NCI-H748 treated with DMSO at 0.1 percent for 48 hours (cell line): Measurements from ENCODE around the gene FLRT3.

Experiments used
- DNase-seq: peaks from one replicate; lab custom pipeline; 2025; lab: John Stamatoyannopoulos, UW

FLRT3 gene

DNA sequence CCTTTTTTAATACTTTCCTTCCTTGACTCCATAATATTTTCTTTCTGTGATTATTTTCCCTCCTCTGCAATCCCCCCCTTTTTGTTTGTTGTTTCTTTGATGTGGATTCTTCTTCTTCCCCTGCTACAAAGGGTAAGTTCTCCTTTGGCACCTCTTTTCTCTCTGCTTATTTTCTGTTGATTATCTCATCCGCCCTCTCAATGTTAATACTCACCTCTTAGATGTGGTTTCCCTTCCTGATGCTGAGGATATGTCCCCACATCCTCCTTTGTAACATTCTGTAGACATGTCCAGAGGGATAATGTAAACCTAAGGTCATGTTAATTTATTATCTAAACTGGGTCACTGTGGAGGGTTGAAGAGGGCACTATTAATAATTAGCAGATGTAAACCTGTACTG, 17.7 kb downstream of the FLRT3 start:
- no peak for DNase-seq

DNA sequence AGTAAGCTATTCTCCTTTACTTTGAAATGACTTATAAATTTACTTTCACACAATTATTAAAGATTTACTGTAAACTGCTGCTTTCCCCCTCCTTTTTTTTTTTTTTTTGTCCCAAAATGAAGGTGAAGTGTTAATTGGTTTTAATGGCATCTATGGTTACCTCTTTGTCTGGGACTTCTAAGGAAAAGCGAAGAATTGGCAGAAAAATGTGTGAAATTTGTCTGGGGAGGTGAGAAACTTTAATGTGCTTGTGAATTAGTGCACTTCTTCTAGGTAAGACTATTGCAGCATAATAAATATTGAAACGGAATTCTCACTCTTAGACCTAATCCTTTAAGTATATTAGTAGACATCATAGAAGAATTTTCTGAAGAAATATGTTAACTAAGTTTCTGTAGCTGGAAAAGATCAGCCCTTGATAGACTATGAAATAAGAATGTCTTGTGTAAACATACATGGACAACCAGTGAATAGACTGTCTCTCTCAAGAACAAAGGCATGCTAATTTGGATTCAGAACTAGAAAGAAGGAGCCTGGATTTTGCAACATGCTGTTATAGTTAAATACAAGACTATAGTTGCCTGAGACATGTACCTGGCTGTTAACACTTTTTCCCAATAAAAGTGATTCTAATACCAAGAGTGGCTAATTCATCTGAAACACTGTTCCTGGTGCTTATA, 23.9 kb downstream of the FLRT3 start:
- no peak for DNase-seq

DNA sequence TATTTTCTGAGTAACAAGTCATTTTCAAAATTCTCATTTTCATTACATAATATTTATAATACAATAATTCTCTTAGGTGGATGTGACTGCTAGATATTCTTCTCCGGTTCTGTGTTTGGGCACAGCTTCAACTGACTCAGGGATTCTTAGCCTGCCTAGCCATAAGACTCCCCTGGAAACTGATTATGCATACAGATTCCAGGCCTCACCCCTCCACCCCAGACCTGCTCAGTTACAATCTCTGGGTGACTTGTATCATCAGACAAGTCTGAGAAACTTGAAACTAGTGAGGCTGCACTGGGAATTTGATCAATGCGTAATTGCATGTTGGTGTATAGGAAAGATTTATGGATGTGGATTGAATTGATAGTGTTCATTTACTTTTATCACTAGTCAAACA, 25.4 kb downstream of the FLRT3 start:
- no peak for DNase-seq

DNA sequence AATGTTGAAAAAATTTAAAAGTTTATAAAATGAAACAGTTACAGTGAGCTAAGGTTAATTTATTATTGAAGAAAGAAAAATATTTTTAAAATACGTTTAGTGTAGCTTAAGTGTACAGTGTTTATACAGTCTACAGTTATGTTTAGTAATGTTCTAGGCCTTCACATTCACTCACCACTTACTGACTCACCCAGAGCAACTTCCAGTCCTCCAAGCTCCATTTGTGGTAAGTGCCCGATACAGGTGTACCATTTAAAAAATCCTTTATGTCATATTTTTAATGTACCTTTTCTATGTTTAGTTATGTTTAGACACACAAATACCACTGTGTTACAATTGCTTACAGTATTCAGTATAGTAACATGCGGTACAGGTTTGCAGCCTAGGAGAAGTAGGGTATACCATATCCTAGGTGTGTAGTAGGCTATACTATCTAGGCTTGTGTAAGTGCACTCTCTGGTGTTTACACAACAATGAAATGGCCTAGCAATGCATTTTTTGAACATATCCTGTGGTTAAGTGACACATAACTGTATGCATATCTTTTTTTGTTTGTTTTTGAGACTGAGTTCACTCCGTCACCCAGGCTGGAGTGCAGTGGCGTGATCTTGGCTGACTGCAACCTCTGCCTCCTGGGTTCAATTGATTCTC, 26.3 kb downstream of the FLRT3 start:
- DNase-seq, result no peak

DNA sequence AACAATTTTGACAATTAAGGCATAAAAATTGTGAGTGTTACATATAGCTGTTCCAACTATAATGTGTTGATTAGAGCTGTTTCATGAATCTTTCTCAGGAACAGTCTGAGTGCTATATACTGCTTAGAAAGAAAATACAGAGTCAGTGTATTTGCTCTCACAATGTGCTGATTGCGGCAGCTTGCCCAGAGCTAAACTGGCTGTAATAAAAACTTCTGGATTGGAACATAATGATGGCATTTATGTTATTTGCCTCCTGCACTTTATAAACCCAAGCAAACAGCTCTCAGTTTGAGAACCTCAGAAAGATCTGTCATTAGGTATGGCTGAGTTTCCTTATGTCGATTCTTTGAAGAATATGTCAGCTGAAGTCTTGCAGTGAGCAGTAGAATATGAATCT, 29.5 kb downstream of the FLRT3 start:
- DNase-seq, result no peak

DNA sequence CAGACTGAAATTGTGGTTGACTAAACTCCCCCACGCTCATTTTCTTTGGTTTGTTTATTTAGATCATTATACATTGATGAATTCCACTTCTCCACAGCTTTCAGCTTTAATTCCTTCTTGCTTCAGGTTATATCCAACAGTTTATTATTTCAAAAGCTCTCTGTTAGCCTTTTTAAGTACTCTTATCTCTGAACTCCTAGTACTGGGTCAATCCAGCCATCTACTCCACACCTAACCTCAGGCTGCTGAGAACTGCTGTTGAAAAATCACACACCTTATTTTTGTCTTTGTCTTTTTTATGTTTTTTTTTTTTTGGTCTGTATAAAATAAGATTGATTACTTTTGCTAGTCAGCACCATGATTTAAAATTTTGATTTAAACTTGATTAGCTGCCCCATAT, 32.9 kb downstream of the FLRT3 start:
- no peak for DNase-seq

DNA sequence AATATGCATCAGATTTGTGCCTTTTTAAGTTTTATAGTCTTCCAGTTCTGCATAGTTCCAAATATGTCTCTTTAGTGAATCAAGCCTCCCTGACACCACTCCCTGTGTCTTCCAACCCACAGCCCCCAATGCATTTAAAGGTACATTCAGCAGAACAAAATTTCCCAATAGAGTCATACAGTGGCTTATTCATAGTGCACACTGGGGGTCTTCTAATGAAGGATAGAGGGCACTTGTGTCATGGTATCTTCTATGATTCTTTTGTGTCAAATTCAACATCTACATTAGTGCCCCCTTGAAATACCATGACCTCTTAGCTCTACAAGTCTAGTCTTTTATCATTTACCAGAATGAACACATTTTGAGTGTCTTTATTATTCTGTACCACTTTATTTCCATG, 33.8 kb downstream of the FLRT3 start:
- DNase-seq, result no peak

DNA sequence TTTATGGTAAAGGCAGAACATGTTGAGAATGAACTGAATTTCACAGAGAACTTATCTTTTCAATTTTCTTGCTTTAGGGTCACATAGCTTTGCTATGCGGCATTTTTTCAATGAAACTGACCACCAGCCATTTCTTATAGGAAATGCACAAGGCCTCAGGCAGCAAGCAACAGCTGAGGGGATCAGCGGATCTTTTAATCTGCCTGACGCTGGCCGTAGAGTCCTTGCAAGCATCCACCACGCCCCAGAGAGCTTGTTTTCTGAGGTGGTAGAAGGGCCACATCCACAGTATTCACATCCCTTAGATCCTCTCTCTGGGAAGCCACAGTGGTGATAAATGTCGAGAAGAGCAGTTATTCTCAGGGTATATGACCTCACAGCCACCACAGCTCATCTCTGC, 34.3 kb downstream of the FLRT3 start:
- no peak for DNase-seq

DNA sequence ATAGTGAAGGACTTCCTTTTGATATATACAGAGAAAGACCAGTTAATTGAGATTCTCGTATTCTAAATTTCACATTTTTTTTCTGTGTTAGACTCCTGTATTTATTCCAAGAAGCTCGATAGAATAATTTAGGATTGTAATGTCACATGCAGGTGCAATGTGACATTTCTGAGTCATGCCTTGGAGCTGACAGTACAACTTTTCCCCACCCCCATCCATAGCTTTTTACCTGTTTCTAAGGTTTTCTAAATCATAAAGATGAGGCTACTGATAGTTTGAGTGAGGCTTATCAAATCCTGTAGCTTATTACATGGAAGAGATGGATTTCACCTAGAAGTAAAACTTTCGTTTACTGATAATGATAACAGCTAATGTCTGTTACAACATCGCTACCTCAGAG, 37.6 kb downstream of the FLRT3 start:
- DNase-seq, result no peak

DNA sequence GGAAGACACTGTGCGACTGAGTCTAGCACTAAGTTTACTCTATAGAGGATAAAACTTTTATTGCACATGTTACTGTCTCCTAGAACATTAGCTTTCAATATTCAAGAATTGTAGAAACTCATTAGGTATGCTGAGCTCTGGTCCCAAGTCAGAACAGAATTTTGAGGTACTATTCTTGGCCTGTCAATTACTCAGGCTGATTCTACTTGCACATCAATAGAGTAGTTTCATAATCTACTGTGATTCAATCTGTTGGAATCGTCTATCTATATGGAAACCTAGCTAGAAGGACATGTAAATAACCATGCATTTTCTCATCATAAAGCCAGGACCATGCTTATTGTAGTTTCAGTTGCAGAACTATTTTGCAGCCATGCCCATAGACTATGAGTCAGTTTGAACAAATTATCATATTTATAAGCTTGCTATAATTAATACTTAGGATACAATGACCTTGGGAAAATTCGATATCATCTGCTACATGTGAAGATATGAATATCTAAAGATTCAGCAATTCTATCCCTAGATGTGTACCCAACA, 41.6 kb downstream of the FLRT3 start:
- DNase-seq, result no peak

DNA sequence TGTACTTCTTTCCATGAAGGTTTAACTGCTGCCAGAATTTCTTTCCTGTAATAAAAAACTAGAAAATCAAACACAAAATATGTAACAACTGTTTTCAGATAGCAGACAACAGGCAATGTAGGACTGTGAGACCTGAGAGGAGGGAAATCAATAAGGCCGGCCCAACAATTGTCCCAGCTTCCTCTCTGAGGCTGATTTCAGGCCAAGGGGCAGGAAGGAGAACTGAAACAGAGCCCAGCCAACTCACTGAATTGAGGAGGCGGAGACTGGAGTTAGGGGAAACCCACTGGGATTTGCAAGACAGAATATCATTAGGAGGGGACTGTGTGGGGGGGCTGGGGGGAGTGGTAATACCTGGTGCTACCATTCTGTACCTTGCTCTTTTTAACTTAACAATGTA, 42.2 kb downstream of the FLRT3 start:
- DNase-seq, result no peak

DNA sequence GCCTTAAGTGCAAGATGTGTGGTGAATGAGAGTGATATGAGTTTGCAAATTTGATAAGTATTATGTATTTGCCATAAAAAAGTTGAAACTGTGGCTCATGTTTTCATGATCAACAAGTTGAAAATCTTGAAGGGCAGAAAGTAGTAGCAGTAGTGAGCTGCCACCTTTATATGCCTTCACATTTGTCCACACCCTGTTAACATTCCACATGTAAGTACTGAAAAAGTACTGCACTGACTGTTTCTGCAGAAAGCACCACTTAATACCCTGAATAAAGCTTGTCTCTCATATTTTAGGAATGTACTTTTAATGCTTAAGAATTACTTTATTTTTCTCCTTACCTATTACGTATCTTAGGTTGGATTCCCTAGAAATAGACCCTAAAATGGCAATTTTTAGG, 45.9 kb downstream of the FLRT3 start:
- no peak for DNase-seq

DNA sequence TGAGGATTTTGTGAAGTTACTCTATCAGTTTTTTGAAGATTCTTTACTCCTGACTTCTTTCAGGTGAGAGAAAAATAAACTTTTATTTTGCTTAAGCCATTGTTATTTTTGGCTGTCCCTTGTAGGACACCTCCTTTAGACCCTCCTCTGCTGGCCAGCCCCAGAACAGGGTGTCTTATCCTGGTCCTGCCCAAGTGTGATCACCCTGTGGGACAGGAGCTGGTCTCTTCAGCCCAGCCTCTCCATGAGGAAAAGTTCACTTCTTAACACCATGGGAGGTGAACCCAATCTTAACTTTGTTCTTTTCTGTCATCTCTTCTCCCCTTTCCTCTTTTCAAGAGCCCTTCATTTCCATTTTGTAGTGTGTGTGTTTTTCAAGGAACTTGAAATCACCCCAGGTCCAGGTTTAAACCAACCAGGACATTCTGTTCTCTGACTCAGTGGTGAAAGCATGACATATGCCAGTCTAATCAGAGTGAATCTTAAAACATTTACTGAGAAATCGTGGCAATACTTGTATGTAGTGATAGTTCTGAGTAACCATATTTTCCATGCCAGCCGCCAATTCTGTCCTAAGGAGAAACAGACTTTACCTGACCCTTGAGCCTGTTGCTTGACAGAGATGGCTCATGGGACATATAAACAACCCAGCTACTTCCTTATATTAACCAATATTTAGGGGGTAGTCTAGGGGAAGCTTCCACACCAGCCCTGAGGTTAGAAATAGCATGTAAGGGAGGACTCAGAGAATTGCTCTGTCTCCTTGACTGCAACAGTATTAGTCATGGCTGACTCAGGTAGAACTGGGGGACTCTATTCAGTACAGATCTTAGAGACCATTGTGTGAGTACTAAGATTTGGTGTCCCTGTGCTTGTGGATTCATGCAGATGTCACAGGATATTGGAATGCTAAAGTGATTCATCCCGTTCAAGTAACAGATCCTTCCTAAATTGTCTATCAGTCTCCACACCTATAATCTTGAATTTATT, 48.8 kb downstream of the FLRT3 start:
- DNase-seq, result no peak

DNA sequence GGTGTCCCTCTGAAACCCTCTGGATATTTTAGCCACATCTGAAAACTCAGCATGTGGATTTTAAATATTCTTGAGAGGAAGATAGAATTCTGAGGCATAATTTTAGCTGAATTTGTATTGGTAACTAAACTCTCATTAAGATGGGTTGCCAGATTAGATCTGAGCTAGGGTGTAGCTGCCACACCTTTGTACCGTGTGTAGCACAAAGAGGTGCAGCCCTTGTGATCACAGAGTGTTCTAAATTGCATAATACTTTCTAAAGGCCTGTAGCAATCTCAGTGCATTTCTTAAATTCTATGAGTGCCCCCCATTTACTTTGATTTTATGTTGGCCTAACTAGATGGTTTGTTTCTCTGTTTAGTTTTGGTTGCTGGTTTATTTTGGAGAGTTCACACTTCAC, 53.0 kb downstream of the FLRT3 start:
- DNase-seq, result no peak

DNA sequence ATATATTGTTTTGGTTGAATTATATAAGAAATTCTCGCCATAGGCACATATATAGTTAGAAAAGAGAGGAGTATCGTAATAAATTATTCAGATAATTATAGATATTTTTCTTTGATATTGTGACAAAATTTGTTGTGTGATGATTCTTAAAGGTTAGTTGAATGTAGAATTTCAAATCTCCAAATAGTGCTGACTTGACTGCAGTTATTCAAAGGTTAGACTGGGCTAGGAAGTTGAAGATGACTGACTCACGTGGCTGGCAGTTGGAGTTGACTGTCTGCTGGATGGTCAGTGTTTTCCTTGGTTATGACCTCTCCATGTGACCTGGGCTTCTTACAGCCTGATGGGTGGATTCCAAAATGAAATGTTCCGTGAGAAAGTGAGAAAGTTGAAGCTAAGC, 55.3 kb downstream of the FLRT3 start:
- DNase-seq, result no peak
